ENCODE measurements around the gene BRCA1.
"Not testable (repeated sequence)": the region's sequence is repeated elsewhere in the genome, so short reads cannot be mapped to it uniquely, and the experiment has no call there.

Gene BRCA1

DNA sequence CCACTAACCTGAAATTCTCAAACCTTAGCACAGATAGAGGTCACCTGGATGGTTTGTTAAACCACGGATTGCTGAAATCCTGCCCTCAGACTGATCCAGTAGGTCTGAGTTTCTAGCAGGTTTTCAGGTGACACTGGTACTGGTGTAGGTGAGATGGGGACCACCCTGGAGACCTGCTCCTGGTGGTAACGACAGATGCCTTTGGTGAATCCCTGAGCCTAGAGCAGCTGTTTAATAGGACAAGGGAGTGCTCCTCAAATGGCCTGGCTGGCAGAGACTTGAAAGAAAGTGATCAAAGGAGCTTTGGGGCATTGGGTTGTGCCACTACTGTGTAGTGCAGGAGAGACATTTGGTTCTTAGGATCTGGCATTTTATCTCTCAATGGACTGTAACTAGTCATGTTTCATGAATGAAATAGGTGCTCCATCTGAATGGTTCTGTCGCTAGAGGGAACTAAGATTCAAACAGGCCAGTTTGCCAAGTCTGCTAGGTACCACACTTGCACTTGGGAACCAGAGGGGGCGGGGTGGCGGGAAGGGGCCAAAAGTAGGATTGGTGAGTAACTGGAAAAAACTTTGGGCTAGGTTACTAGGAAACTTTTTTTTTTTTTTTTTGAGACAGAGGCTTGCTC lies 121.5 kb downstream of the BRCA1 start:
- TF ChIP-seq OSR1 (CRISPR knock-in tag; IDR thresholded peaks at IDR 0.05) = no peak
- no peak for TF ChIP-seq TCF4 (CRISPR knock-in tag; IDR thresholded peaks at IDR 0.05; ENCODE audit: borderline replicate concordance)
- no peak for TF ChIP-seq ISL1 (CRISPR knock-in tag; IDR thresholded peaks at IDR 0.05)
- no peak for TF ChIP-seq ZNF565 (CRISPR knock-in tag; conservative IDR thresholded peaks at IDR 0.05; ENCODE audit: low read depth)
- no peak for TF ChIP-seq PATZ1 (CRISPR knock-in tag; IDR thresholded peaks at IDR 0.05; ENCODE audit: borderline replicate concordance)
- TF ChIP-seq ARNTL (CRISPR knock-in tag; IDR thresholded peaks at IDR 0.05; ENCODE audit: borderline replicate concordance, low read depth) = no peak
- TF ChIP-seq RARB (CRISPR knock-in tag; IDR thresholded peaks at IDR 0.05) = no peak
- TF ChIP-seq BACH2 (CRISPR knock-in tag; IDR thresholded peaks at IDR 0.05; ENCODE audit: borderline replicate concordance) = no peak
- TF ChIP-seq ZFP3 (CRISPR knock-in tag; IDR thresholded peaks at IDR 0.05) = no peak
- TF ChIP-seq ZC3H10 (CRISPR knock-in tag; IDR thresholded peaks at IDR 0.05) = no peak
- peak; percentile 23 for ATAC-seq

GRCh38 chr17:43000894-43001293 lies 124.3 kb downstream of the BRCA1 start:
- ATAC-seq = not testable (repeated sequence)

DNA sequence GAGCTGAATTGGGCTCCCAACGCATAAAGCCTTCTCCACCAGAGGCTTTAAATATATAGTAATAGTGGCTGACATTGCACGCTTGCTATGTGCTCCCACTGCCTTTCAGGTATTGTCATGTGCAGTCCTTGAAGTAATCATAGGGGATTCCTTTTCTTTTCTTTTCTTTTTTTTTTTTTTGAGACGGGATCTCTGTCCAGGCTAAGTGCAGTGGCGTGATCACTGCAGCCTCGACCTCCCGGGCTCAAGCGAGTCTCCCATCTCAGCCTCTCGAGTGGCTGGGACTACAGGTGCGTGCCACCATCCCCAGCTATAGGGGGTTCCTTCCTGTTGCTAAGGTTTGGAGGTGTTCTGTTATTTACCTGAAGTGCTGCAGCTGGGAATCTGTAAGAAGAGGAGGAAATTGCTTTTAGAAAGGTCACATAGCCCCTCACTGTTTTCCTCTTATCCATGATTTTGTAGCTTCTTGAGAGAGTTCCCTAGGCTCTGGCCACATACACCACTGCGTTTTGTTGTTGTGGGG lies 126.1 kb downstream of the BRCA1 start:
- ATAC-seq = no peak
- TF ChIP-seq PATZ1 (CRISPR knock-in tag; IDR thresholded peaks at IDR 0.05; ENCODE audit: borderline replicate concordance) (no peak), ZFP30 (CRISPR knock-in tag; IDR thresholded peaks at IDR 0.05) (no peak), TOX (CRISPR knock-in tag; IDR thresholded peaks at IDR 0.05; ENCODE audit: borderline replicate concordance) (no peak), GLIS3 (CRISPR knock-in tag; IDR thresholded peaks at IDR 0.05) (no peak), ISL1 (CRISPR knock-in tag; IDR thresholded peaks at IDR 0.05) (no peak), ESRRG (CRISPR knock-in tag; IDR thresholded peaks at IDR 0.05) (no peak)

GRCh38 chr17:42997984-42998938 lies 126.9 kb downstream of the BRCA1 start, which contains the start of gene RPL27:
TSS of gene RPL27 (plus strand) at chr17:42998419. CDS start at chr17:42998751, 332 bp downstream.
- TF ChIP-seq ZFP3 (CRISPR knock-in tag; IDR thresholded peaks at IDR 0.05) (0 out of 2 replicates have a peak, but pooled peaks have one; percentile 43), PATZ1 (CRISPR knock-in tag; IDR thresholded peaks at IDR 0.05; ENCODE audit: borderline replicate concordance) (no peak)
- peak; percentile 96 for ATAC-seq

DNA sequence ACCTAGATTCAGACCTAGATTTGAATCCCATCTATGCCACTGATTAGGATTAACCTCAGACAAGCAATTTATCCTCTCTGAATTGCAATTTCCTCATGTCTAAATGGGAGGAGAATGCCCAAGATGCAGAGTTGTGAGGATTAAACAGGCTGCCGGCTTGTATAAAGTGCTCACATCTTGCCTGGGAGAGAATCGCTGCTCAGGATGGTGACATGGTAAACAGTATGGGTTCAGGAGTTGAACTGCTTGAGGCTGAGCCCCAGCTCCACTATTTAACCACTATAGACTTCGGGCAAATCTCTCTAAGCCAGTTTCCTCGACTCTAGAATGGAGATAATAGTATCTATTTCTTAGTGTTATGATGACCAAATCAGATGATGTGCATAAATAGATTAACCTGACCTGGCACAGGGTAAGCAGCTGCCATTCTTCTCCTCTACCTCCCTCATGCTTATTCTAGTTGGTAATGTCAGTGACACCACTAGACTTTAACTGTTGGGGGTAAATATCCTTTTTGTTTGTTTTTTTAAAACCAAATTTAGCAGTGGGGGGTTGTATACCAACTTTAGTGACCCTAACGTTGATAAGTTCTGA lies 127.7 kb downstream of the BRCA1 start:
- ATAC-seq = peak; percentile 4
- TF ChIP-seq ZFP3 (CRISPR knock-in tag; IDR thresholded peaks at IDR 0.05) (no peak), ZNF70 (CRISPR knock-in tag; IDR thresholded peaks at IDR 0.05) (peak; percentile 65)
